Activated naive CD8-positive, alpha-beta T cell (primary cell): ENCODE results near the gene PCCA.
"Not testable (repeated sequence)": the region's sequence is repeated elsewhere in the genome, so short reads cannot be mapped to it uniquely, and the experiment has no call there.

Experiments used
- H3K27ac Mint-ChIP-seq: one replicate; pipeline ENCODE4 v1.8.0; 2021; ENCODE audit warnings: mixed read lengths
- H3K27me3 Mint-ChIP-seq: one replicate; pipeline ENCODE4 v1.8.0; 2021; ENCODE audit warnings: mixed read lengths
- H3K36me3 Mint-ChIP-seq: one replicate; pipeline ENCODE4 v1.8.0; 2021; ENCODE audit warnings: mixed read lengths
- H3K4me1 Mint-ChIP-seq: one replicate; pipeline ENCODE4 v1.8.0; 2021; ENCODE audit warnings: low read depth, mixed read lengths
- H3K4me3 Mint-ChIP-seq: one replicate; pipeline ENCODE4 v1.8.0; 2021; ENCODE audit warnings: mild to moderate bottlenecking, mixed read lengths
- H3K9me3 Mint-ChIP-seq: one replicate; pipeline ENCODE4 v1.8.0; 2021; ENCODE audit warnings: low read depth, mixed read lengths

PCCA gene

GRCh38 chr13:100146534-100146933 is 57.6 kb downstream of the PCCA start:
- Mint-ChIP-seq H3K36me3 (peaks cover 23% of the 10 kb centered on the region), H3K4me1 (no peaks in the 10 kb centered on the region), H3K27me3 (no peaks in the 10 kb centered on the region), H3K4me3 (no peak overlapping the region), H3K9me3 (no peaks in the 10 kb centered on the region), H3K27ac (no peak overlapping the region)

GRCh38 chr13:100147825-100148224 is 58.9 kb downstream of the PCCA start:
- no peak overlapping the region for H3K27ac Mint-ChIP-seq
- peaks cover 22% of the 10 kb centered on the region for H3K36me3 Mint-ChIP-seq
- H3K4me3 Mint-ChIP-seq: no peak overlapping the region
- no peaks in the 10 kb centered on the region for H3K27me3 Mint-ChIP-seq
- H3K4me1 Mint-ChIP-seq: no peaks in the 10 kb centered on the region
- H3K9me3 Mint-ChIP-seq: no peaks in the 10 kb centered on the region

- no peak overlapping the region for H3K4me3 Mint-ChIP-seq
Measured at GRCh38 chr13:100148422-100148821, 59.5 kb downstream of the PCCA start.

GRCh38 chr13:100149389-100149788 is 60.5 kb downstream of the PCCA start:
- Mint-ChIP-seq H3K4me3 (no peak overlapping the region), H3K9me3 (no peaks in the 10 kb centered on the region), H3K27ac (no peak overlapping the region), H3K36me3 (peaks cover 19% of the 10 kb centered on the region), H3K4me1 (no peaks in the 10 kb centered on the region), H3K27me3 (no peaks in the 10 kb centered on the region)

More at GRCh38 chr13:100148422-100148821, 59.5 kb downstream of the PCCA start:
- Mint-ChIP-seq H3K36me3 (peaks cover 21% of the 10 kb centered on the region), H3K27me3 (no peaks in the 10 kb centered on the region), H3K27ac (no peak overlapping the region), H3K9me3 (no peaks in the 10 kb centered on the region), H3K4me1 (no peaks in the 10 kb centered on the region)

GRCh38 chr13:100150711-100151110 is 61.8 kb downstream of the PCCA start:
- not testable (repeated sequence) for H3K27me3 Mint-ChIP-seq, H3K27ac Mint-ChIP-seq, H3K9me3 Mint-ChIP-seq, H3K4me1 Mint-ChIP-seq, H3K4me3 Mint-ChIP-seq
- H3K36me3 Mint-ChIP-seq: peaks cover 17% of the 10 kb centered on the region

GRCh38 chr13:100154842-100155416 is 66.0 kb downstream of the PCCA start:
- Mint-ChIP-seq H3K36me3 (peaks cover 22% of the 10 kb centered on the region), H3K4me3 (no peak overlapping the region), H3K27ac (no peak overlapping the region), H3K9me3 (no peaks in the 10 kb centered on the region), H3K27me3 (no peaks in the 10 kb centered on the region), H3K4me1 (peaks cover 6% of the 10 kb centered on the region)

GRCh38 chr13:100156788-100157187 is 67.9 kb downstream of the PCCA start:
- no peak overlapping the region for H3K27ac Mint-ChIP-seq

GRCh38 chr13:100158569-100158968 is 69.7 kb downstream of the PCCA start:
- Mint-ChIP-seq H3K27ac (no peak overlapping the region), H3K4me1 (peaks cover 6% of the 10 kb centered on the region), H3K9me3 (no peaks in the 10 kb centered on the region), H3K27me3 (no peaks in the 10 kb centered on the region), H3K4me3 (no peak overlapping the region), H3K36me3 (peaks cover 29% of the 10 kb centered on the region)

More at GRCh38 chr13:100156788-100157187, 67.9 kb downstream of the PCCA start:
- Mint-ChIP-seq H3K27me3 (no peaks in the 10 kb centered on the region), H3K36me3 (peaks cover 28% of the 10 kb centered on the region), H3K4me3 (no peak overlapping the region), H3K4me1 (peaks cover 6% of the 10 kb centered on the region), H3K9me3 (no peaks in the 10 kb centered on the region)

GRCh38 chr13:100159584-100159983 is 70.7 kb downstream of the PCCA start:
- H3K27me3 Mint-ChIP-seq: no peaks in the 10 kb centered on the region
- no peak overlapping the region for H3K4me3 Mint-ChIP-seq
- H3K36me3 Mint-ChIP-seq: peaks cover 27% of the 10 kb centered on the region
- no peak overlapping the region for H3K27ac Mint-ChIP-seq
- H3K9me3 Mint-ChIP-seq: no peaks in the 10 kb centered on the region
- peaks cover 6% of the 10 kb centered on the region for H3K4me1 Mint-ChIP-seq

- H3K27me3 Mint-ChIP-seq: no peaks in the 10 kb centered on the region
- H3K4me3 Mint-ChIP-seq: no peak overlapping the region
- no peak overlapping the region for H3K27ac Mint-ChIP-seq
- H3K9me3 Mint-ChIP-seq: no peaks in the 10 kb centered on the region
- H3K36me3 Mint-ChIP-seq: peaks cover 25% of the 10 kb centered on the region
- peaks cover 6% of the 10 kb centered on the region for H3K4me1 Mint-ChIP-seq
Measured at GRCh38 chr13:100160450-100160849, 71.6 kb downstream of the PCCA start.

GRCh38 chr13:100163375-100163774 is 74.5 kb downstream of the PCCA start:
- H3K9me3 Mint-ChIP-seq: no peaks in the 10 kb centered on the region
- no peaks in the 10 kb centered on the region for H3K4me1 Mint-ChIP-seq
- peaks cover 31% of the 10 kb centered on the region for H3K36me3 Mint-ChIP-seq
- no peak overlapping the region for H3K27ac Mint-ChIP-seq
- H3K4me3 Mint-ChIP-seq: no peak overlapping the region
- H3K27me3 Mint-ChIP-seq: no peaks in the 10 kb centered on the region

GRCh38 chr13:100173203-100173602 is 84.3 kb downstream of the PCCA start:
- Mint-ChIP-seq H3K27me3 (no peaks in the 10 kb centered on the region), H3K9me3 (peaks cover 11% of the 10 kb centered on the region), H3K4me3 (no peak overlapping the region), H3K27ac (no peak overlapping the region), H3K36me3 (peaks cover 16% of the 10 kb centered on the region), H3K4me1 (no peaks in the 10 kb centered on the region)

GRCh38 chr13:100174455-100174854 is 85.6 kb downstream of the PCCA start:
- peaks cover 11% of the 10 kb centered on the region for H3K9me3 Mint-ChIP-seq
- H3K4me1 Mint-ChIP-seq: not testable (repeated sequence)

GRCh38 chr13:100175078-100175802 is 86.3 kb downstream of the PCCA start:
- peaks cover 2% of the 10 kb centered on the region for H3K4me1 Mint-ChIP-seq
- H3K9me3 Mint-ChIP-seq: peaks cover 11% of the 10 kb centered on the region
- H3K27ac Mint-ChIP-seq: no peak overlapping the region
- H3K27me3 Mint-ChIP-seq: no peaks in the 10 kb centered on the region
- H3K36me3 Mint-ChIP-seq: peaks cover 11% of the 10 kb centered on the region
- no peak overlapping the region for H3K4me3 Mint-ChIP-seq

More at GRCh38 chr13:100174455-100174854, 85.6 kb downstream of the PCCA start:
- not testable (repeated sequence) for H3K27me3 Mint-ChIP-seq, H3K27ac Mint-ChIP-seq, H3K4me3 Mint-ChIP-seq
- H3K36me3 Mint-ChIP-seq: peaks cover 15% of the 10 kb centered on the region

GRCh38 chr13:100175803-100176182 is 86.9 kb downstream of the PCCA start:
- peaks cover 11% of the 10 kb centered on the region for H3K9me3 Mint-ChIP-seq
- H3K4me3 Mint-ChIP-seq: no peak overlapping the region
- peaks cover 9% of the 10 kb centered on the region for H3K36me3 Mint-ChIP-seq
- H3K27me3 Mint-ChIP-seq: no peaks in the 10 kb centered on the region
- H3K27ac Mint-ChIP-seq: peak overlapping the region; percentile 29
- peaks cover 3% of the 10 kb centered on the region for H3K4me1 Mint-ChIP-seq
